ENCODE measurements around the gene DNAJB5. TPM values are rescaled to one million over a fixed set of nuclear protein-coding genes. Genes with fewer than 3 reads are reported as not detected.
A peak's percentile ranks its signal among the peaks of the same experiment; 100 is the strongest.

Gene DNAJB5
- total and polyA plus RNA-seq, 10 donors, result 4.9 to 14.4 (median 9.7) TPM

DNA sequence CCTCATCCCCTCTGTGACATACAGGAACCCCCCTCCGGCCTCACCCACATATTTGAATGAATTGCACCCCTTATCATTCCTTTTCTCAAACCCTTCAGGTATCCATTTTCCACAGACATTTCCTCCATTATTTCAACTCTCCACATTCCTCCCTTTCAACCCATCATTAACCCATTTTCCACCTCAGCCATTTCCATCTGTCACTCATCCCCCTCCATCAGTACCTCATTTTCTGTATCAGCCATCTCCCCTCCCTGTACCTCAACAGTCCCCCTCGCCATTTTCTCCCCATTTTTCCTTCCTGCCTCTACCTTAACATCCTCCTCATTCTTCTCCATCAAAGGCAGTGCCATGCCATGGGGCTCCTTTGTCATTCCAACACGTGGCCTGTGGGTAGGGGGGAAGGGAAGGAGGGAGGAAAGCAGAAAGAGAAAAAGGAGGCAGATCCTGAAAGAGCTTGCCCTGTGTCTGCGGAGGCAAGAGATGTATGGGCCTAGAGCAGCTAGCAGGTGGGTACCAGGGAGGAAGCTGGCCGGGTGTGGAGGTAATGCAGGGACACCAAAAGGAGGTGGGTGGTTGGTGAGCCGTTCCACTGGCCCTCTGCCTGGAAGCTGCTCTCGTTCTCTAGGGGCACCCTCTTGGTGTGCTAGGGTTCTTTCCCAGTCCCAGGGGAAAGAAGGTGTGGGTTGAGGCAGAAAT, 1.5 kb downstream of the DNAJB5 start:
- WGBS, 5 donors, result 58 to 75% (median 69%) methylated on average over 7 of the region's 7 CpGs
- H3K27ac ChIP-seq, result peak overlapping the region in 5 of 8 donors; percentile 86 to 90 (median 89)

GRCh38 chr9:34991607-34992375, 2.2 kb downstream of the DNAJB5 start:
- WGBS, 5 donors, result 52 to 83% (median 71%) methylated on average over 14 to 15 of the region's 15 CpGs
- Histone ChIP-seq H3K4me3 (no peak overlapping the region), H3K9me3 (no peaks in the 10 kb centered on the region), H3K4me1 (peaks cover 10 to 91% (median 52%) of the 10 kb centered on the region in 6 donors), H3K27me3 (replicated peaks in 1 of 7) (peaks cover 0 to 8% (median 0%) of the 10 kb centered on the region in 7 donors), H3K27ac (peak overlapping the region in 7 of 8 donors; percentile 40 to 90 (median 73)), H3K36me3 (peaks cover 0 to 8% (median 0%) of the 10 kb centered on the region in 6 donors)
- intact Hi-C loops (cut with DNase I; ENCODE audit: low total_unique reads), result no loop called here
- no peak for DNase-seq
- TF ChIP-seq, protein P1, sequence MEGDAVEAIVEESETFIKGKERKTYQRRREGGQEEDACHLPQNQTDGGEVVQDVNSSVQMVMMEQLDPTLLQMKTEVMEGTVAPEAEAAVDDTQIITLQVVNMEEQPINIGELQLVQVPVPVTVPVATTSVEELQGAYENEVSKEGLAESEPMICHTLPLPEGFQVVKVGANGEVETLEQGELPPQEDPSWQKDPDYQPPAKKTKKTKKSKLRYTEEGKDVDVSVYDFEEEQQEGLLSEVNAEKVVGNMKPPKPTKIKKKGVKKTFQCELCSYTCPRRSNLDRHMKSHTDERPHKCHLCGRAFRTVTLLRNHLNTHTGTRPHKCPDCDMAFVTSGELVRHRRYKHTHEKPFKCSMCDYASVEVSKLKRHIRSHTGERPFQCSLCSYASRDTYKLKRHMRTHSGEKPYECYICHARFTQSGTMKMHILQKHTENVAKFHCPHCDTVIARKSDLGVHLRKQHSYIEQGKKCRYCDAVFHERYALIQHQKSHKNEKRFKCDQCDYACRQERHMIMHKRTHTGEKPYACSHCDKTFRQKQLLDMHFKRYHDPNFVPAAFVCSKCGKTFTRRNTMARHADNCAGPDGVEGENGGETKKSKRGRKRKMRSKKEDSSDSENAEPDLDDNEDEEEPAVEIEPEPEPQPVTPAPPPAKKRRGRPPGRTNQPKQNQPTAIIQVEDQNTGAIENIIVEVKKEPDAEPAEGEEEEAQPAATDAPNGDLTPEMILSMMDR (IDR thresholded peaks at IDR 0.05 in 8 of 11, conservative IDR thresholded peaks at IDR 0.05 in 3 of 11), result no peak
- no peak for TF ChIP-seq POLR2AphosphoS5 (IDR thresholded peaks at IDR 0.05)

More for the DNA sequence above, 1.5 kb downstream of the DNAJB5 start:
- peaks cover 0 to 8% (median 0%) of the 10 kb centered on the region in 7 donors for H3K27me3 ChIP-seq (replicated peaks in 1 of 7)
- peak overlapping the region in 3 of 8 donors; percentile 83 to 92 (median 90) for H3K4me3 ChIP-seq
- H3K9me3 ChIP-seq, result no peaks in the 10 kb centered on the region
- DNase-seq, result peak; percentile 73
- peaks cover 0 to under 1% (median 0%) of the 10 kb centered on the region in 6 donors for H3K36me3 ChIP-seq
- H3K4me1 ChIP-seq, result peaks cover 15 to 92% (median 58%) of the 10 kb centered on the region in 6 donors
- TF ChIP-seq POLR2A (IDR thresholded peaks at IDR 0.05) (no peak), POLR2AphosphoS5 (IDR thresholded peaks at IDR 0.05) (no peak)
- TF ChIP-seq, protein P1 (IDR thresholded peaks at IDR 0.05 in 8 of 11, conservative IDR thresholded peaks at IDR 0.05 in 3 of 11), result no peak
- intact Hi-C loops (cut with DNase I; ENCODE audit: low total_unique reads), result no loop called here

DNA sequence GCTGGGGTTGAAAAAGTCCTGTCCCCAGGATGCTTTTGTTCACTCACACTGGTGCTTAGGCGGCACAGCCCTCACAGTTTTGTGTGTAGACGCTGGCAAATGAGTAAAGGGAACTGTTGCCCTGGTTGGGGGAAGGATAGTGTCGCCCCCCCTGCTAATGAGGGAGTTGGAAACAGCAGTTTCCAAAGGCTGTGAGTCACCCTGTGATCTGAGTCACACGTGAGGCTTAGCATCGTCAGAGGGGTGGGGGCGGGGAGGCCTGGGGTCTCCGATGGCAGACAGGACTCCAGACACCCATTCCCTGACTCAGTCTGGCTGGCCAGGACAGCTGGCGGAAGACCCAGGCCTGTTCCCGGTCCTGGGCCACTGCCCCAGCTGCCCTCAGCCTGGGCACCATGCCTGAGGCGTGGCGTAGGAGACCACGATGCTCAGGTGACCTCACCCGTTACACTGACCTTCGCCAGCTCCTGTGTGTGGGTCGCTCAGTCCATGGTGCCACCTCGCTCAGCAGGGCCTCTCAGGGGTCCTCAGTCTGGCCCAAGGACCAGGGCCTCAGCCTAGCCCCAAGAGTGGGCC, 2.9 kb downstream of the DNAJB5 start:
- peaks cover 0 to 8% (median 0%) of the 10 kb centered on the region in 7 donors for H3K27me3 ChIP-seq (replicated peaks in 1 of 7)
- H3K4me1 ChIP-seq, result peaks cover 7 to 91% (median 50%) of the 10 kb centered on the region in 6 donors
- no peaks in the 10 kb centered on the region for H3K9me3 ChIP-seq
- peak in 1 of 3 donors; percentile 7 for TF ChIP-seq POLR2AphosphoS5 (IDR thresholded peaks at IDR 0.05)
- TF ChIP-seq, protein P1 (IDR thresholded peaks at IDR 0.05 in 8 of 11, conservative IDR thresholded peaks at IDR 0.05 in 3 of 11), result no peak
- no peak overlapping the region for H3K4me3 ChIP-seq
- DNase-seq, result peak; percentile 71
- intact Hi-C loops (cut with DNase I; ENCODE audit: low total_unique reads), result no loop called here
- H3K27ac ChIP-seq, result peak overlapping the region in 7 of 8 donors; percentile 58 to 90 (median 73)
- peaks cover 0 to 15% (median 0%) of the 10 kb centered on the region in 6 donors for H3K36me3 ChIP-seq
- WGBS, 5 donors, result 59 to 82% (median 76%) methylated on average over 16 of the region's 16 CpGs

All from spleen (tissue), 11 donors.